GM12873 (cell line): Measurements from ENCODE around the gene PDIA5.

ENCODE experiments used
- CTCF ChIP-seq: IDR thresholded peaks from 2 replicates; pipeline ENCODE4 v1.5.1; 2012; ENCODE audit warnings: low read depth, mild to moderate bottlenecking, moderate library complexity, low read length, control low read depth; ENCODE audit not compliant: insufficient read depth; ENCODE audit errors: missing control alignments

The PDIA5 gene

GRCh38 chr3:123064506-123064905 is 2.3 kb upstream of the PDIA5 start:
- TF ChIP-seq CTCF: no peak

GRCh38 chr3:123064914-123065313 is 1.9 kb upstream of the PDIA5 start:
- TF ChIP-seq CTCF: no peak

DNA sequence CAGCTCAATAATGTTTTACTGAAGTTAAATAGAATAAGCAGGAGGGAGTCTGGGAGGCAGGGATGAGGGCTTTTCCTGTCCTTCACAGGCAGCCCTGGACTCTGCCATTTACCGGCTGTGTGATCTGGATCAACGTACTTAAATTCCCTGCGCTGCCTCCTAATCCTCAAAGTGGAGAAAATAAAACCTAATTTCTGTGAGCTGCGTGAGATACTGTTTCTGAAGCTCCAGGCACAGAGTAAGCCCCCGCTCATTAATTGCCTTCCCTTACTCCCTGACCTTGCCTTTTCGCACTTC is 278 bp upstream of the PDIA5 start:
- TF ChIP-seq CTCF: no peak

GRCh38 chr3:123067689-123068600 is 1.1 kb downstream of the PDIA5 start:
- TF ChIP-seq CTCF: no peak

DNA sequence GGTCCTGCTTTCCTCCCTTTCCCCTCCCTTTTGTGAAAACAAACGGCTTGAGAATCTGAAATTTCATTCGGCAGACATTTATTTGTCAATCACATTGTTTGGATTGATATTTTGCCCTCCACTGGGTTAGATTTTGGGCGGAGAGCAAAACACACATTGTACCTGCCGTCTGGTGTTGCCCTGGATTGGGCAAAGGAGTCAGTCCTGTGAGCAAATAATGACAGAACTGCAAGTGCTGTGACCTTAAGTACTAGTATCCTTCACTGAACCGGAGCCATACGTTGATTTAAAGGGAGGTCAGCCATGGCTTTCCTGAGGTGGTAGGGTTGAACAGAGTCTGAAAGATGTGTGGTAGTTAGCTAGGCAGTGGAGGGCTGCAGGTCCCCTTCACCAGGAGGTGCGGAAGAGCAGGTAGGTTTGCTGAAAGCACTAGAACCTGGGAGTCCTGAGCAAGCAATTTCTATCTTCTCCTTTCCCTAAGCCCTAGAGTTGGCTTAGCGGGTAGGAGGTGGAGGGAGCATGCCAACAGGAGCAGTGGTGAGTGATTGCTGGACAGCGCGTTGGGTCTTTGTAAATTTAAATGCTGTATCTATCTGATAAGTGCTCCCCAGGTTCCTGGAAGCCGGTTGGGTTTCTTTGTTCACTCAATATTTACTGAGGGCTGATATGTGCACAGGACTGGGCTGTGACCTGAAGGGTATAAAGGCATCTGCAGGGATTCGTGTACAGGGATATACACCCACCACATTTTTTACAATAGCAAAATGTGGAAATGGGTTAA is 2.0 kb downstream of the PDIA5 start:
- TF ChIP-seq CTCF: no peak

DNA sequence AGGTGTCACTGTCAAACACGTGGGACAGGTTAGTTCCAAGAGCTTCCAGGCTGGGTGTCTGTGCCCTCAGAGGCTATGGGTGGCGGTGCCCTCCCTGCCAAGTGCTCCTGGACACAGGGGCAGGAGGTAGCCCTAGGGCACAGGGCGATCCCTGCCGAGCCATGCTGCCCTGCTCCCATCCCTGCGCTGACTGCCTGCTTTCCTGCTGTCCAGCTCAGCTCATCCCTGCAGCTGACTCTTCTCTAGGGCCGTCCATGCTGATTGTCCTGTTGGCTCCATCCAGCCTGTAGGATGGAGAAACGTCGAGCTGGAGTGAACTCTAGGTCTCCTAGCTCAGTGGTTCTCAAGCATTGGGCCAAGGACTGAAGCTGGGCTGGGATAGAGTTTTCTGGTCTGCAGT is 3.7 kb downstream of the PDIA5 start:
- no peak for TF ChIP-seq CTCF

GRCh38 chr3:123071146-123071545 is 4.3 kb downstream of the PDIA5 start:
- peak; percentile 22 for TF ChIP-seq CTCF
